GM12872 (cell line): ENCODE measurements around the gene TEN1.

Experiments
- TF ChIP-seq, protein P1 (sequence below): IDR thresholded peaks from 3 replicates; pipeline ENCODE4 v1.5.1; 2011; ENCODE audit warnings: low read depth, mild to moderate bottlenecking, low read length, moderate library complexity; ENCODE audit not compliant: insufficient read depth

Gene TEN1

DNA sequence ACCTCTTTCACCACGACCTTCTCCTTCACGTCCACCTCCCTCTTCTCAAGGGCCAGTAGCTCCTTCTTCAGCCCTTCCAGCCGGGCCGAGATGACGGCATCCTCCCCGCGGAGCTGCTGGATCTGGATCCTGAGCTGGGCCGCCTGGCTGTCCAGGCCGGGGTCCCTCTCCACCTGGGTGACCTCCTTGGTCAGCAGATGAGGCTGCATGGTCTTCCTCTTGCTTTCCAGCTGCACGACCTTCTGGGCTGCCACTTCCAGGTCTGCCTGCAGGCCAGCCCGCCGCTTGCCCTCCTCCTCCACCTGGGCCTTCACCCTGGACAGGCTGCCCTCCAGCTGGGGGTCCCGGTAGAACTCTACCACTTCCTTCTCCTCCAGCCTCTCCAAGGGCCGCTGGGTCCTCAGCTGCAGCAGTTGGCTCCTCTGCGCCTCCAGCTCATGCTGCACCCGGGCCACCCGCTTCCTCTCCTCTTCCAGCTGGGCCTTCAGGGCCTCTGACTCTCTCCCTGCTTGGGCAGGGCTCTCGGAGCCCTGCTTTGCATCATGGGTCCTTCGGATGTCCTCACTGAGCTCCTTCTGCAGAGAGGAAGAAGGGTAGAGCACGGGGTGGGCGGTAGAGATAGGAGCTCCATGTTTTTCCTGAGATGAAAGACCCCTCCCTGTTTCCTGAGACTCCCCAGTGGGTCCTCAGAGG lies 31.1 kb downstream of the TEN1 start:
- TF ChIP-seq, protein P1, sequence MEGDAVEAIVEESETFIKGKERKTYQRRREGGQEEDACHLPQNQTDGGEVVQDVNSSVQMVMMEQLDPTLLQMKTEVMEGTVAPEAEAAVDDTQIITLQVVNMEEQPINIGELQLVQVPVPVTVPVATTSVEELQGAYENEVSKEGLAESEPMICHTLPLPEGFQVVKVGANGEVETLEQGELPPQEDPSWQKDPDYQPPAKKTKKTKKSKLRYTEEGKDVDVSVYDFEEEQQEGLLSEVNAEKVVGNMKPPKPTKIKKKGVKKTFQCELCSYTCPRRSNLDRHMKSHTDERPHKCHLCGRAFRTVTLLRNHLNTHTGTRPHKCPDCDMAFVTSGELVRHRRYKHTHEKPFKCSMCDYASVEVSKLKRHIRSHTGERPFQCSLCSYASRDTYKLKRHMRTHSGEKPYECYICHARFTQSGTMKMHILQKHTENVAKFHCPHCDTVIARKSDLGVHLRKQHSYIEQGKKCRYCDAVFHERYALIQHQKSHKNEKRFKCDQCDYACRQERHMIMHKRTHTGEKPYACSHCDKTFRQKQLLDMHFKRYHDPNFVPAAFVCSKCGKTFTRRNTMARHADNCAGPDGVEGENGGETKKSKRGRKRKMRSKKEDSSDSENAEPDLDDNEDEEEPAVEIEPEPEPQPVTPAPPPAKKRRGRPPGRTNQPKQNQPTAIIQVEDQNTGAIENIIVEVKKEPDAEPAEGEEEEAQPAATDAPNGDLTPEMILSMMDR, result no peak

DNA sequence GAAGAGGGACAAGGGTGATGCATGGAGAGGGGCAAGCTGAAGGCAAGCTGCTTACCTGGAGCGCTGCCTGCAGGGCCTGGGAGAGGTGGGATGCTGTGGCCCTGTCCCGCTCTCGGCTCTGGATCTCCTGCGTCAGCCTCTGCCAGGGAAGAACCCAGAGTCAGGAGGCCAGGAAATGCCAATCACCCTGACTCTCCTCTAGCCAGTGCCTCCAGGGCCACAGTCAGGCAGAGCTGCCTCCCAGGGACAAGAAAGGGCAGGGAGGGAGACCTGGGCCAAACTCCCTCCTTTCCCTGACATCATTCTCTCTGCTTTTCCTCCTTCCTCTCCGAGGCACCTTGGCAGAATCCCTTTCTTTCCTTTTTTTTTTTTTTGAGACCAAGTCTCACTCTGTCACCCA lies 32.9 kb downstream of the TEN1 start:
- TF ChIP-seq, protein P1, result no peak

DNA sequence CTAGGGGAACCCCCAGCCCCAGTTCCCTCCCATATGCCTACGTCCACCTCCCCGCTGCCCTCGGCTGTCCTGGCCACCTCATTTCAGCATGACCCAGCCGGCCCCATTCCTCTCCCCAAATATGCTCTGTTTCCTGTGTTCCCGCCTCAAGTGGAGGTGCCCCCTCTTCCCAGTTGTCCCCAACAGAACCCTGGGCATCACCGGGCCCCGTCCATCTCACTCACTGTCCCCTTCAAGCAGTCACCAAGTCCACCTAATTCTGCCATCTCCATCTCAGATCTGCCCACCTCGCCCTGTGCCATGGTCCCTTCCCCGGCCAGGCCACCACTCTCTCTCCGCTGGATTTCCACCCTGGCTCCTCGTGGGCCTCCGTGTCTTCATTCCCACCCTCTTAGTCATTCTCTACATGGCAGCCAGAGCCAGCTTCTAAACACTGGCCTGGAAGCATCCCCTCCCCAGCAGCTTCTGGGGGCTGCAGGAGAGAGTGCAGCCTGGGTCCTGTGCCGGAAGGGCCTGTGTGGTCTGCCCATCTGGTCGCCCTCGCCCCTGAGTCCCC lies 34.4 kb downstream of the TEN1 start:
- TF ChIP-seq, protein P1, result no peak

DNA sequence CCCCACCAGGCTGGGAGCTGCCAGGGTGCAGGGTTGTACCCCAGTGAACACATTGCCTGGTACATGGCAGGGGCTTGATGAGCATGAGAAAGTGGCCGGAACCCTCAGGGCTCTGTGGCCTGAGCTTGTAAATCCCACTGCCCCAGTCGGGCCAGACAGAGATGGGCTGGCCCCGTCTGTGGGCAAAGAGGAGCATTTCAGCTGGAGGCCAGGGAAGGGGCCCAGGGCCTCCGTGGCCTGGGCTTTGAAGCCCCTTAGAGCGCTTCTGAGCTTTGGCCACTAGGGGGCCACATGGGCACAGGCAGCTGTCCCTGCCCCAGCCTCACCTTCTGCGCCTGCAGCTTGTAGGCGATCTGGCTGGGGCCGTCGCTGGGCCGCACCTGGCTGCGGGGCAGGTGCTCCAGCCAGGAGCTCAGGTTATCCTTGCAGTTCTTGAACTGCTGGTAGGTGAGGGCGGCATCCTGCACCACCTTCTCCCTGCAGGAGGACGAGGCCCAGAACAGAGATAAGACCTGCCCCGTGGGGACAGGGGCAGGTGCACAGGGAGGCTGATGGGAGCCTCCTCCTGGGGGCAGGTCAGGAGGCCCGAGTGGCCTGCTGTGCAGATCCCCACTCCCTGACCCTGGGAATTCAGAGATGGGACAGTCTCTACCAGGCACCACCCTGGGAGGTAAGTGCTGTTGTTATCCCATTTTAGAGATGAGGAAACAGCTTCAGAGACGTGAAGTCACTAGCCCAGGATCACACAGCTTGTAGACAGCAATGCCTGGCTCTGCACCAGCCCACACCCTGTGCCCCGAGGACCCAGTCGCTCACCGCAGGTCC lies 35.3 kb downstream of the TEN1 start:
- TF ChIP-seq, protein P1, result peak; percentile 99

DNA sequence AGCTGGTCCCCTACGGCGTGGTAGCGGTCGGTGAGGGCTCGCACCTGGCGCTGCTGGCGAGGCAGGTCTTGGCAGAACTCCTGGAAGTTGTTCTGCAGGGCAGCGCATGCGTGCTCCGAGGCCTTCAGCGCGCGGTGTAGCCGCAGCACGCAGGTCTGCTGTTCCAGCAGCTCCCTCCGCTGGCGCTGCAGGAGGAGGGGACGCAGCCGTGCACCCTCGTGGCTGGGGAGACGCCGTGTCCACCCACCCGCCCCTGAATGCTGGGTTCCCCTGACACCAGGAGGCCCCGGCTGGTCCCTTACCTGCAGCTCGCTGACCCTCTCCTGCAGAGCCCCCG lies 35.9 kb downstream of the TEN1 start:
- TF ChIP-seq, protein P1, result no peak

DNA sequence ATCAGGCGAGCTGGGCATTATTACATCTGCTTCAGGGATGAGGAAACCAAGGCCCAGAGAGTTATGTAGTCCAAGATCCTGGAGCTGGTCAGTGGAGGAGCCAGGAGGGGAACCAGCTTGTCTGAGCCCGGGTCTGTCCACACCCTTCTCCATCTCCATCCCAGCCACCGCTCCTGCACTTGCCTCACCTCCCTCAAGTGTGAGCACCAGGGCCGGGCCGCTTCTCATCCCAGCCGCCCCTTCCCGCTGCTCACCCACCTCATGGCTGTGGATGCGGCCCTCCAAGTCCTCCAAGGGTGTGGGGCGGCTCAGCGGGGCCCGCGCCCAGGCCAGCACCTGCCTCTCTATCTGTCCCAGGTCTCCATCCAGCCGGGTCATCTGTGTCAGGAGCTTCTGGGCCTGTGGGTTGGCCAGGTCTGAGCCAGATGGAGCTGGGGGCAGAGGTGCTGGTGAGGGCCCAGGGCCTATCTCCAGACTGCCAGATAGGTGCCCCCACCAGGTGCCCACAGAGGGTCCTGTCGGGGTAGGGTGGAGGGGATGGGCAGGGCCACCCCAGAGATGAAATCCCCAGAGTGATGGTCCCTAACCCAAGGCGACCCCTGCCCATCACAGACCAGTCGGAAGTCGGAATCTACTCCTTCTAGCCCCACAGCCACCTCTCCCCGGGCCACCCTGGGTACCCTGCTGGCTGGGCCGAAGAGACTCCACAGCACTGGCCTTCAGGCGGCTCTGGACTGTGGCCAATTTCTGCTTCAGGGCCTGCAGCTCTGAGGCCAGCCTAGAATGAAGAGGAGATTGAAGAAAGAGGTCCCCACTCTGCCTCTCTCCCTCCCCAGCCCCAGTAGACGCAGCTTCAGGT lies 38.7 kb downstream of the TEN1 start:
- TF ChIP-seq, protein P1, result no peak

DNA sequence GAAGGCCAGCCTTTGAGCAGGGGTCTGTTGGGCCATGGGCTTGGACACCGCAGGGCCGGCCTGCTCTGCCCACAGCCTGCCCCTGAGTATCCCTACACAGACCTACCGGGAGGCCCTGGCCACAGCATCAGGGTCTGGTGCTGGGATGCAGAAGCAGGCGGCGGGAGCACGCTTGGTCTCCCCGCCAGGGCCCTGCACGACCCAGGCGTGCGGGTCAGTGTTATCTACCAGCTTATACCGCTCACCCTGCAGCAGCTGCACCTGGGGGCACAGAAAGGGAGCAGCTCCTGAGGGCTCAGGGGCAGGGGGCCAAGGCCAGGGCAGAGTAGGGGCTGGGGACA lies 39.3 kb downstream of the TEN1 start:
- TF ChIP-seq, protein P1, result no peak
